GM21381 (cell line): Measurements from ENCODE around the gene PBRM1.
"Not testable (repeated sequence)": the region's sequence is repeated elsewhere in the genome, so short reads cannot be mapped to it uniquely, and the experiment has no call there.

ENCODE experiments used
- ATAC-seq: cut with Tn5 transposase; IDR thresholded peaks from one replicate; pipeline ENCODE4 v1.9.1; 2021; ENCODE audit warnings: mild to moderate bottlenecking, moderate library complexity; ENCODE audit not compliant: unreplicated experiment

PBRM1 gene

GRCh38 chr3:52704611-52705437, 19.1 kb upstream of the PBRM1 start:
- no peak for ATAC-seq

- no peak for ATAC-seq
Observed at GRCh38 chr3:52703341-52703740, 17.6 kb upstream of the PBRM1 start.

- no peak for ATAC-seq
Observed at GRCh38 chr3:52697632-52697965, 11.9 kb upstream of the PBRM1 start.

GRCh38 chr3:52696830-52697631, 11.3 kb upstream of the PBRM1 start:
- ATAC-seq = no peak

- ATAC-seq = no peak
Observed at GRCh38 chr3:52695798-52696671, 10.3 kb upstream of the PBRM1 start.

GRCh38 chr3:52694528-52695189, 8.9 kb upstream of the PBRM1 start:
- no peak for ATAC-seq

GRCh38 chr3:52693071-52693470, 7.4 kb upstream of the PBRM1 start:
- no peak for ATAC-seq

GRCh38 chr3:52690560-52690959, 4.8 kb upstream of the PBRM1 start:
- no peak for ATAC-seq

- ATAC-seq = no peak
Observed at GRCh38 chr3:52689151-52689550, 3.4 kb upstream of the PBRM1 start.

- ATAC-seq = no peak
Observed at GRCh38 chr3:52688266-52688665, 2.6 kb upstream of the PBRM1 start.

- ATAC-seq = peak; percentile 80
Observed at GRCh38 chr3:52685285-52685708, 416 bp downstream of the PBRM1 start.

GRCh38 chr3:52684184-52684583, 1.5 kb downstream of the PBRM1 start:
- ATAC-seq = no peak

GRCh38 chr3:52683611-52684010, 2.1 kb downstream of the PBRM1 start:
- no peak for ATAC-seq

- no peak for ATAC-seq
Observed at GRCh38 chr3:52682016-52682415, 3.7 kb downstream of the PBRM1 start.

GRCh38 chr3:52681596-52681995, 4.1 kb downstream of the PBRM1 start:
- ATAC-seq = no peak

- no peak for ATAC-seq
Observed at GRCh38 chr3:52679811-52680210, 5.9 kb downstream of the PBRM1 start.

- ATAC-seq = no peak
Observed at GRCh38 chr3:52679199-52679538, 6.5 kb downstream of the PBRM1 start.

GRCh38 chr3:52678265-52679198, 7.2 kb downstream of the PBRM1 start:
- no peak for ATAC-seq

GRCh38 chr3:52676201-52676600, 9.5 kb downstream of the PBRM1 start:
- not testable (repeated sequence) for ATAC-seq

GRCh38 chr3:52671676-52672075, 14.0 kb downstream of the PBRM1 start:
- ATAC-seq = no peak
